Stomach (tissue), 9 donors: ENCODE data around the gene CRTC1. TPM values are rescaled to one million over a fixed set of nuclear protein-coding genes. Genes with fewer than 3 reads are reported as not detected.
A peak's percentile ranks its signal among the peaks of the same experiment; 100 is the strongest.

Experiments used
- DNase-seq, 2 donors: peaks; one replicate each; pipeline versions ENCODE4 v3.0.0 to v3.0.0-alpha.2; 2013 to 2019
- H3K27ac ChIP-seq, 5 donors: fragments of 200-600 bp in 4 of 5; sonication (generic) in 4 of 5; one replicate each; pipeline ENCODE4 v1.5.1; 2013 to 2019; ENCODE audit warnings: mild to moderate bottlenecking in 1 of 5, moderate library complexity in 1 of 5
- H3K27me3 ChIP-seq, 3 donors: fragments of 200-600 bp; sonication (generic); one replicate each; pipeline ENCODE4 v1.5.1; 2017 to 2019; ENCODE audit warnings: mixed run types in 1 of 3
- H3K36me3 ChIP-seq, 4 donors: fragments of 200-600 bp; sonication (generic); 1 replicate in 3 of 4; 2 replicates in 1 of 4; pipeline ENCODE4 v1.5.1; 2016 to 2019
- H3K4me1 ChIP-seq, 4 donors: fragments of 200-600 bp; sonication (generic); one replicate each; pipeline ENCODE4 v1.5.1; 2016 to 2019
- H3K4me3 ChIP-seq, 4 donors: fragments of 200-600 bp; sonication (generic) in 3 of 4; one replicate each; pipeline ENCODE4 v1.5.1; 2016 to 2019; ENCODE audit warnings: mild to moderate bottlenecking in 1 of 4
- H3K9me3 ChIP-seq, 4 donors: fragments of 200-600 bp; sonication (generic); one replicate each; pipeline ENCODE4 v1.5.1; 2016 to 2019
- CTCF ChIP-seq, 7 experiments: fragments of 450-650 bp in 4 of 7; fragments of 200-600 bp in 3 of 7; sonication (generic) in 3 of 7; IDR thresholded peaks; one replicate each; pipeline ENCODE4 v1.5.1; 2016 to 2019; ENCODE audit warnings: antibody characterized with exemption in 7 of 7, control low read depth in 2 of 7, mild to moderate bottlenecking in 1 of 7
- EP300 ChIP-seq: sonication (generic); formaldehyde crosslinking; IDR thresholded peaks from one replicate; pipeline ENCODE4 v1.6.1; 2017; ENCODE audit warnings: antibody characterized with exemption
- POLR2A ChIP-seq, 4 donors: fragments of 450-650 bp; IDR thresholded peaks; one replicate each; pipeline ENCODE4 v1.6.1; 2016; ENCODE audit warnings: antibody characterized with exemption in 4 of 4, control low read depth in 2 of 4, mild to moderate bottlenecking in 1 of 4, moderate library complexity in 1 of 4
- POLR2AphosphoS5 ChIP-seq, 3 donors: sonication (generic); formaldehyde crosslinking; IDR thresholded peaks; one replicate each; pipeline ENCODE4 v1.6.1; 2016; ENCODE audit warnings: antibody characterized with exemption in 3 of 3
- WGBS, 5 donors: extraction: QIAGEN DNeasy Blood & Tissue Kit in 3 of 5; methylation state at CpG; one replicate each; pipeline versions ENCODE4 v1.1.5 to v1.1.7; 2013 to 2018; 5-methylcytosine and 5-hydroxymethylcytosine counted together
- intact Hi-C: fragments of 100-400 bp; cut with DNase I; formaldehyde crosslinking; loops from one replicate; pipeline ENCODE4 v1.15.1; 2023; ENCODE audit warnings: low total_unique reads
- polyA plus RNA-seq, 3 donors: library from polyadenylated mRNA; stranded (reverse); fragments of 200-250 nt; gene quantifications; one replicate each; pipeline ENCODE4 v1.2.3, GENCODE V29; 2013
- total RNA-seq, 5 donors: library from RNA; depleted of rRNA; stranded (reverse); fragments of >200 nt; gene quantifications; one replicate each; pipeline versions ENCODE4 v1.1.0 to v1.2.3, GENCODE V29; 2014 to 2016
- donor health status: healthy with polysubstance abuse.
- donor health status: Bipolar disorder and iron deficiency.
- donor health status: healthy.

The CRTC1 gene
- total and polyA plus RNA-seq, 8 donors, result 4.2 to 28.0 (median 4.6) TPM; not detected in 1

- peaks cover 10 to 66% (median 27%) of the 10 kb centered on the region in 4 donors for H3K4me1 ChIP-seq
- peak overlapping the region in 1 of 5 donors; percentile 54 for H3K27ac ChIP-seq
- H3K36me3 ChIP-seq, result peaks cover 21 to 73% (median 70%) of the 10 kb centered on the region in 4 donors
- TF ChIP-seq EP300, result no peak
- TF ChIP-seq CTCF (IDR thresholded peaks at IDR 0.05), result no peak
- no peak for TF ChIP-seq POLR2AphosphoS5 (IDR thresholded peaks at IDR 0.05)
- no peak for TF ChIP-seq POLR2A (IDR thresholded peaks at IDR 0.05)
- intact Hi-C loops, result no loop called here
- no peak for DNase-seq
- H3K9me3 ChIP-seq, result no peaks in the 10 kb centered on the region
- H3K4me3 ChIP-seq, result no peak overlapping the region
- H3K27me3 ChIP-seq, result no peaks in the 10 kb centered on the region
- WGBS, 5 donors, result 93 to 98% (median 96%) methylated on average over 7 to 58 of the region's 58 CpGs
Observed at GRCh38 chr19:18668744-18669523, 14.5 kb upstream of the CRTC1 start.

GRCh38 chr19:18669524-18669817 is 14.0 kb upstream of the CRTC1 start:
- Histone ChIP-seq H3K36me3 (peaks cover 21 to 67% (median 65%) of the 10 kb centered on the region in 4 donors), H3K9me3 (no peaks in the 10 kb centered on the region), H3K27me3 (no peaks in the 10 kb centered on the region), H3K27ac (peak overlapping the region in 2 of 5 donors; percentile 34 to 54), H3K4me3 (no peak overlapping the region), H3K4me1 (peaks cover 10 to 66% (median 26%) of the 10 kb centered on the region in 4 donors)
- no peak for TF ChIP-seq EP300
- TF ChIP-seq CTCF (IDR thresholded peaks at IDR 0.05), result no peak
- no peak for TF ChIP-seq POLR2A (IDR thresholded peaks at IDR 0.05)
- TF ChIP-seq POLR2AphosphoS5 (IDR thresholded peaks at IDR 0.05), result no peak
- 83 to 93% (median 92%) methylated on average over 11 to 12 of the region's 12 CpGs for WGBS, 5 donors
- no peak for DNase-seq
- intact Hi-C loops, result no loop called here

GRCh38 chr19:18669883-18670282 is 13.6 kb upstream of the CRTC1 start:
- H3K4me3 ChIP-seq, result no peak overlapping the region
- no peaks in the 10 kb centered on the region for H3K27me3 ChIP-seq
- peaks cover 10 to 68% (median 24%) of the 10 kb centered on the region in 4 donors for H3K4me1 ChIP-seq
- no peak for DNase-seq
- peak overlapping the region in 2 of 5 donors; percentile 34 to 54 for H3K27ac ChIP-seq
- no peaks in the 10 kb centered on the region for H3K9me3 ChIP-seq
- WGBS, 5 donors, result 64 to 83% (median 77%) methylated on average over 11 of the region's 11 CpGs
- H3K36me3 ChIP-seq, result peaks cover 21 to 63% (median 61%) of the 10 kb centered on the region in 4 donors
- TF ChIP-seq EP300 (no peak), CTCF (IDR thresholded peaks at IDR 0.05) (no peak), POLR2AphosphoS5 (IDR thresholded peaks at IDR 0.05) (no peak)
- intact Hi-C loops, result no loop called here

GRCh38 chr19:18670312-18670711 is 13.2 kb upstream of the CRTC1 start:
- H3K4me1 ChIP-seq, result peaks cover 10 to 65% (median 23%) of the 10 kb centered on the region in 4 donors
- H3K4me3 ChIP-seq, result no peak overlapping the region
- H3K27ac ChIP-seq, result peak overlapping the region in 2 of 5 donors; percentile 35 to 54
- WGBS, 5 donors, result 83 to 91% (median 86%) methylated on average over 13 of the region's 13 CpGs
- no peak for TF ChIP-seq EP300
- no peak for TF ChIP-seq POLR2AphosphoS5 (IDR thresholded peaks at IDR 0.05)
- TF ChIP-seq CTCF (IDR thresholded peaks at IDR 0.05), result no peak
- no peak for TF ChIP-seq POLR2A (IDR thresholded peaks at IDR 0.05)
- no peaks in the 10 kb centered on the region for H3K27me3 ChIP-seq
- H3K36me3 ChIP-seq, result peaks cover 21 to 59% (median 57%) of the 10 kb centered on the region in 4 donors
- no peaks in the 10 kb centered on the region for H3K9me3 ChIP-seq
- DNase-seq, result no peak
- intact Hi-C loops, result no loop called here
